HepG2 (cell line): ENCODE data around the gene SCP2. TPM values are rescaled to one million over a fixed set of nuclear protein-coding genes. Genes with fewer than 3 reads are reported as not detected.

Experiments
- ARID3A ChIP-seq: IDR thresholded peaks from 2 replicates; pipeline ENCODE4 v1.6.1; 2012; ENCODE audit warnings: low read depth, low read length, improper control_type of control experiment
- HIC2 ChIP-seq: sonication (generic); formaldehyde crosslinking; IDR thresholded peaks from 2 replicates; pipeline ENCODE4 v1.9.0; 2022; ENCODE audit warnings: low read depth, missing genetic modification reagents
- KLF15 ChIP-seq: sonication (generic); formaldehyde crosslinking; IDR thresholded peaks from 2 replicates; pipeline ENCODE4 v1.8.1; 2023; ENCODE audit warnings: borderline replicate concordance, mild to moderate bottlenecking, inconsistent platforms, missing genetic modification reagents, mixed read lengths
- MEF2D ChIP-seq: sonication (generic); formaldehyde crosslinking; IDR thresholded peaks from 2 replicates; pipeline ENCODE4 v1.5.1; 2020; ENCODE audit warnings: mild to moderate bottlenecking, missing genetic modification reagents
- MYNN ChIP-seq: sonication (generic); formaldehyde crosslinking; IDR thresholded peaks from 2 replicates; pipeline ENCODE4 v1.4.0; 2020; ENCODE audit warnings: mild to moderate bottlenecking, low read depth, missing genetic modification reagents
- PBX2 ChIP-seq: IDR thresholded peaks from 2 replicates; pipeline ENCODE4 v1.6.1; 2016; ENCODE audit warnings: control low read depth
- ZFP36L2 ChIP-seq: sonication (generic); formaldehyde crosslinking; IDR thresholded peaks from 2 replicates; pipeline ENCODE4 v1.4.0; 2020; ENCODE audit warnings: missing genetic modification reagents
- ZNF318 ChIP-seq: sonication (generic); formaldehyde crosslinking; IDR thresholded peaks from 2 replicates; pipeline ENCODE4 v1.4.0; 2020; ENCODE audit warnings: mild to moderate bottlenecking, missing genetic modification reagents
- ZNF326 ChIP-seq: sonication (generic); formaldehyde crosslinking; IDR thresholded peaks from 2 replicates; pipeline ENCODE4 v1.4.0; 2020; ENCODE audit warnings: missing genetic modification reagents, borderline replicate concordance
- ZNF558 ChIP-seq: sonication (generic); formaldehyde crosslinking; IDR thresholded peaks from 2 replicates; pipeline ENCODE4 v1.9.0; 2022; ENCODE audit warnings: mild to moderate bottlenecking, missing genetic modification reagents, borderline replicate concordance
- ZNF574 ChIP-seq: sonication (generic); formaldehyde crosslinking; IDR thresholded peaks from 2 replicates; pipeline ENCODE4 v1.4.0; 2020; ENCODE audit warnings: missing genetic modification reagents
- ZNF850 ChIP-seq: sonication (generic); formaldehyde crosslinking; conservative IDR thresholded peaks from 2 replicates; pipeline ENCODE4 v1.9.0; 2021; ENCODE audit warnings: mild to moderate bottlenecking, missing genetic modification reagents
- polyA plus RNA-seq, 8 experiments: library from polyadenylated mRNA; depleted of rRNA in 3 of 8; stranded (reverse) in 7 of 8; unstranded in 1 of 8; fragments of >200 nt; fragmentation: Illumina TruSeq in 4 of 8; extraction: Trizol in 4 of 8; gene quantifications; 2 replicates each; pipeline versions ENCODE4 v1.2.1 to v1.2.3, GENCODE V29; 2011 to 2016; ENCODE audit warnings: low read depth in 4 of 8, missing spikeins in 1 of 8, mixed read lengths in 1 of 8; ENCODE audit not compliant: insufficient read depth in 1 of 8
- total RNA-seq, 5 experiments: library from RNA; depleted of rRNA; stranded (reverse); fragments of >200 nt; fragmentation: Illumina TruSeq; extraction: Trizol; gene quantifications; 2 replicates each; pipeline ENCODE4 v1.2.3, GENCODE V29; 2016; ENCODE audit warnings: low read depth in 1 of 5

SCP2 gene
- total and polyA plus RNA-seq, 2 of the 13 experiments (the other 11 are each of a cell fraction or from before 2014, with no cell fraction given) = 59.0 to 133 TPM

- TF ChIP-seq ZNF318 (CRISPR knock-in tag) = no peak
- TF ChIP-seq MYNN (CRISPR knock-in tag) = no peak
- no peak for TF ChIP-seq ZFP36L2
- no peak for TF ChIP-seq ZNF326 (CRISPR knock-in tag)
- 0 out of 2 replicates have a peak, but pooled peaks have one; percentile 20 for TF ChIP-seq MEF2D (CRISPR knock-in tag)
- TF ChIP-seq ZNF850 (CRISPR knock-in tag) = no peak
- TF ChIP-seq ZNF558 = no peak
- TF ChIP-seq KLF15 = no peak
- no peak for TF ChIP-seq PBX2
- 0 out of 2 replicates have a peak, but pooled peaks have one; percentile 13 for TF ChIP-seq ZNF574 (CRISPR knock-in tag)
- TF ChIP-seq ARID3A = no peak
- peak; percentile 89 for TF ChIP-seq HIC2 (CRISPR knock-in tag)
Measured at GRCh38 chr1:53075761-53076163, 148.7 kb downstream of the SCP2 start (continued).
